ENCODE measurements around the gene RPL7A. TPM values are rescaled to one million over a fixed set of nuclear protein-coding genes. Genes with fewer than 3 reads are reported as not detected.

RPL7A gene
- total and polyA plus RNA-seq, 2 of the 13 experiments (the other 11 are each of a cell fraction or from before 2014, with no cell fraction given) = 2,401 to 2,938 TPM

DNA sequence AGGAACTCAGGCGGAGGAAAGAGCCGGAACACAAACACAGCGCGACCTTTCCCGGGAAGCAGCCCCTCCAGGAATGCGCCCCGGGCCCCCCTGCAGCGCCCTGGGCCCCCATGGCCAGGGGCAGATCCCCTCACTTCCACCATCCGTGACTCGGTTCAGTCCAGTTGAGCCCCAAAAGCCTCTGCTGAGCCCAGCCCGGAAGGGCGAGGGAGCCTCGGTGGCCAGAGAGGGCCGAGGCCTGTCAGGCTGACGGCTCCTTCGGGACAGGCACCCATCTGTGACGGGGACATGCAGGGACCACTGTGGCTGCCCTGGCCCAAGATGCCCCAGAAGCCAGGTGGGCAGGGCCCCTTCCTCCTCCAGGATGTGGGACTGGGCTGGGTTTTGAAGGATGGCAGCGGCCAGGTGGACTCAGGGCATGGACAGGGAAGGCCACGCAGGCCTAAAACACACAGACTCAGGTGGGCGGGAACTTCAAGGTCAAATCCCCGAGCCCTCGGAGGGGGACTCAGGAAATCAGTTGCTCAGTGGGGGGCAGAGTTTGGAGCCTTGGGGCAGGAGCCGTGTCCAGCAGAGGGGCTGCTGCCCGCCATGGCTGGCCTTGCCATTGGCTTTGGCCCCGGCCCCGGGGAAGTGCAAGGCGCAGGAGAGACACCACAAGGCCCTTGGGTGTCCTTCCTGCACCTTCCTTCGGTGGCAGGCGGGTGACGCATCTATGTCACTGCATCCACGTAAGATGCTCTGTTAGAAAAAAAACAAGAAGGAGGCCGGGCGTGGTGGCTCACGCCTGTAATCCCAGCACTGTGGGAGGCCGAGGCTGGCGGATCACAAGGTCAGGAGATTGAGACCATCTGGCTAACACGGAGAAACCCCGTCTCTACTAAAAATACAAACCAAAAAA is 43.3 kb upstream of the RPL7A start (continued):
- TF ChIP-seq MED8 (CRISPR knock-in tag; IDR thresholded peaks at IDR 0.05; ENCODE audit: insufficient replicate concordance) (no peak), ZSCAN5A (CRISPR knock-in tag; IDR thresholded peaks at IDR 0.05; ENCODE audit: borderline replicate concordance) (no peak), MYPOP (CRISPR knock-in tag; IDR thresholded peaks at IDR 0.05) (no peak), ARID5B (CRISPR knock-in tag; IDR thresholded peaks at IDR 0.05) (no peak), ZNF256 (CRISPR knock-in tag; conservative IDR thresholded peaks at IDR 0.05) (no peak)

Data from HepG2 (cell line).